Keratinocyte (primary cell): Measurements from ENCODE around the gene PRKCH. TPM values are rescaled to one million over a fixed set of nuclear protein-coding genes. Genes with fewer than 3 reads are reported as not detected.

Source experiments
- DNase-seq: peaks from one replicate; pipeline ENCODE4 v3.0.0-alpha.2; 2011; ENCODE audit warnings: low read depth, missing footprints, low spot score
- FAIRE-seq: peaks from 2 replicates; lab custom pipeline; 2011; peaks lifted over from hg19 to GRCh38; lab: Jason Lieb, UNC
- H2AFZ ChIP-seq: 2 replicates; pipeline ENCODE4 v1.6.0; 2012; ENCODE audit warnings: low read length, control low read depth, inconsistent platforms; ENCODE audit not compliant: control insufficient read depth
- H3K27ac ChIP-seq: 2 replicates; pipeline ENCODE4 v1.5.1; 2011; ENCODE audit warnings: low read length; ENCODE audit not compliant: control insufficient read depth, insufficient read depth
- H3K27me3 ChIP-seq: 3 replicates; pipeline ENCODE4 v1.6.0; 2011; ENCODE audit warnings: low read length; ENCODE audit not compliant: control insufficient read depth, insufficient read depth; ENCODE audit errors: extremely low read depth
- H3K36me3 ChIP-seq, 2 experiments: 2 replicates in 1 of 2; 3 replicates in 1 of 2; pipeline ENCODE4 v1.5.1; 2011; ENCODE audit warnings: low read length in 2 of 2, mild to moderate bottlenecking in 1 of 2; ENCODE audit not compliant: control insufficient read depth in 2 of 2, insufficient read depth in 2 of 2; ENCODE audit errors: extremely low read depth in 1 of 2
- H3K4me1 ChIP-seq: 3 replicates; pipeline ENCODE4 v1.5.1; 2011; ENCODE audit warnings: low read length; ENCODE audit not compliant: control insufficient read depth, insufficient read depth; ENCODE audit errors: extremely low read depth
- H3K4me2 ChIP-seq: 3 replicates; pipeline ENCODE4 v1.6.0; 2011; ENCODE audit warnings: low read depth, low read length; ENCODE audit not compliant: control insufficient read depth, insufficient read depth; ENCODE audit errors: extremely low read depth
- H3K4me3 ChIP-seq, 3 experiments: fragments of 200-600 bp in 1 of 3; sonication (generic) in 1 of 3; 2 replicates in 2 of 3; 3 replicates in 1 of 3; pipeline ENCODE4 v1.5.1; 2011 to 2016; ENCODE audit warnings: low read length in 3 of 3, mild to moderate bottlenecking in 3 of 3, control low read depth in 2 of 3, inconsistent platforms in 1 of 3, low read depth in 1 of 3, mixed read lengths in 1 of 3, mixed run types in 1 of 3, moderate library complexity in 1 of 3; ENCODE audit not compliant: control insufficient read depth in 2 of 3, insufficient read depth in 2 of 3; ENCODE audit errors: extremely low read depth in 1 of 3
- H3K79me2 ChIP-seq: 2 replicates; pipeline ENCODE4 v1.6.0; 2012; ENCODE audit warnings: low read length; ENCODE audit not compliant: control insufficient read depth, insufficient read depth
- H3K9ac ChIP-seq: 3 replicates; pipeline ENCODE4 v1.6.0; 2011; ENCODE audit warnings: low read length; ENCODE audit not compliant: control insufficient read depth, insufficient read depth; ENCODE audit errors: extremely low read depth
- H3K9me1 ChIP-seq: 3 replicates; pipeline ENCODE4 v1.6.0; 2011; ENCODE audit warnings: low read length; ENCODE audit not compliant: control insufficient read depth, insufficient read depth; ENCODE audit errors: extremely low read depth
- H3K9me3 ChIP-seq: 2 replicates; pipeline ENCODE4 v1.5.1; 2012; ENCODE audit warnings: low read depth, low read length; ENCODE audit not compliant: control insufficient read depth
- H4K20me1 ChIP-seq: 3 replicates; pipeline ENCODE4 v1.6.0; 2011; ENCODE audit warnings: low read length; ENCODE audit not compliant: control insufficient read depth, insufficient read depth; ENCODE audit errors: extremely low read depth
- CTCF ChIP-seq, 3 experiments: IDR thresholded peaks in 1 of 3; conservative IDR thresholded peaks in 1 of 3; optimal IDR thresholded peaks in 1 of 3; 2 replicates in 2 of 3; 3 replicates in 1 of 3; pipeline versions ENCODE3 to v1.5.1; 2011; ENCODE audit warnings: low read length in 3 of 3, mild to moderate bottlenecking in 3 of 3, moderate library complexity in 2 of 3, control low read depth in 1 of 3, inconsistent platforms in 1 of 3; ENCODE audit not compliant: insufficient read depth in 2 of 3; ENCODE audit errors: extremely low read depth in 1 of 3
- EZH2 ChIP-seq: IDR thresholded peaks from one replicate; pipeline ENCODE4 v1.6.1; 2012; ENCODE audit warnings: inconsistent platforms, mild to moderate bottlenecking, low read length, moderate library complexity
- dilution Hi-C: fragments of 300-500 bp; cut with MboI; formaldehyde crosslinking; loops from one replicate; pipeline ENCODE4 v1.7.0; 2020; ENCODE audit warnings: low sequenced_read_pairs; ENCODE audit not compliant: extremely low pct_ligation_motif_present
- polyA plus RNA-seq, 5 experiments: library from polyadenylated mRNA; depleted of rRNA in 3 of 5; stranded (reverse) in 3 of 5; stranded (forward) in 1 of 5; unstranded in 1 of 5; fragments of >200 nt; gene quantifications; 1 replicate in 1 of 5; 2 replicates in 3 of 5; 3 replicates in 1 of 5; pipeline versions ENCODE4 v1.2.1 to v1.2.3, GENCODE V29; 2011 to 2012; ENCODE audit warnings: missing spikeins in 2 of 5, low read depth in 1 of 5, low replicate concordance in 1 of 5

The PRKCH gene
- polyA plus RNA-seq, 1 donor (not counting 4 experiments of a cell fraction or from before 2014, with no cell fraction given): 13.7 TPM

GRCh38 chr14:61350427-61351270 is 29.3 kb downstream of the PRKCH start:
- Histone ChIP-seq H2AFZ (no peak overlapping the region), H3K9me1 (no peaks in the 10 kb centered on the region), H4K20me1 (no peaks in the 10 kb centered on the region), H3K4me3 (no peak overlapping the region), H3K36me3 (no peaks in the 10 kb centered on the region), H3K4me2 (no peak overlapping the region), H3K4me1 (peaks cover 25% of the 10 kb centered on the region), H3K27ac (no peak overlapping the region), H3K27me3 (no peaks in the 10 kb centered on the region), H3K9me3 (no peaks in the 10 kb centered on the region), H3K79me2 (peaks cover 18% of the 10 kb centered on the region), H3K9ac (no peak overlapping the region)
- DNase-seq (no peak), FAIRE-seq (no peak)
- dilution Hi-C loops: no loop called here
- TF ChIP-seq CTCF (optimal IDR thresholded peaks at IDR 0.05 in 1 of 3, IDR thresholded peaks at IDR 0.05 in 1 of 3, conservative IDR thresholded peaks at IDR 0.05 in 1 of 3; ENCODE audit: extremely low read depth in 1 of 3, insufficient read depth in 2 of 3, low read length in 3 of 3) (no peak), EZH2 (no peak)

GRCh38 chr14:61351477-61351876 is 30.1 kb downstream of the PRKCH start:
- Histone ChIP-seq H3K9ac (no peak overlapping the region), H3K4me3 (no peak overlapping the region), H3K4me1 (peaks cover 23% of the 10 kb centered on the region), H3K27ac (no peak overlapping the region), H3K79me2 (peaks cover 18% of the 10 kb centered on the region), H2AFZ (no peak overlapping the region), H3K9me1 (no peaks in the 10 kb centered on the region), H3K27me3 (no peaks in the 10 kb centered on the region), H3K4me2 (no peak overlapping the region), H3K9me3 (no peaks in the 10 kb centered on the region), H4K20me1 (no peaks in the 10 kb centered on the region), H3K36me3 (no peaks in the 10 kb centered on the region)
- FAIRE-seq (no peak), DNase-seq (no peak)
- dilution Hi-C loops: no loop called here
- no peak for TF ChIP-seq EZH2
